Activated naive CD4-positive, alpha-beta T cell treated with anti-CD3 and anti-CD28 coated beads, Interleukin-2, amount 50 U/mL, for 24 hours (primary cell): Measurements from ENCODE around the gene SH3BGRL2.
"Not testable (repeated sequence)": the region's sequence is repeated elsewhere in the genome, so short reads cannot be mapped to it uniquely, and the experiment has no call there.

Source experiments
- H3K27ac Mint-ChIP-seq: one replicate; pipeline ENCODE4 v1.8.0; 2021; ENCODE audit warnings: mild to moderate bottlenecking, mixed read lengths
- H3K27me3 Mint-ChIP-seq: one replicate; pipeline ENCODE4 v1.8.0; 2021; ENCODE audit warnings: mixed read lengths
- H3K36me3 Mint-ChIP-seq: one replicate; pipeline ENCODE4 v1.8.0; 2021; ENCODE audit warnings: mixed read lengths
- H3K4me1 Mint-ChIP-seq: one replicate; pipeline ENCODE4 v1.8.0; 2021; ENCODE audit warnings: mixed read lengths
- H3K4me3 Mint-ChIP-seq: one replicate; pipeline ENCODE4 v1.8.0; 2021; ENCODE audit warnings: mild to moderate bottlenecking, mixed read lengths
- H3K9me3 Mint-ChIP-seq: one replicate; pipeline ENCODE4 v1.8.0; 2021; ENCODE audit warnings: mixed read lengths

The SH3BGRL2 gene

DNA sequence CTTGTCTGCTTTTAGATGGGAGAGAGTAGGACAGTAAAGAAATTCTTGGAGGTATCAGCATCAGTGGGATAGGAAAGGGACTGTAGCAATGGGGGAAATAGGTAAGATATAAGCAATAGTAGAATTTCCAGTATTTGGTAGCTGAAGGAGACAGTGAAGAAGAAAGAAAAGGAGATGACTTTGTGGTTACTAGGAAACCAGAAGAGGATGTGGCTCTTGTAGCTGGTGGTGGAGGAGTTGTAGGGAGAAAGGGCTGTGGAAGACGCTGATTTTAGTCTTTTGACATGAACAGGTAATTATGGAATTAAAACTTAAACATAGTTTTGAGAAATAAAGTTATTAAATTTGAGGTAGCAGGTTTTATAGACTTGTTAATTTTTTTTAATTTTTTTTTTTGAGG is 26.1 kb downstream of the SH3BGRL2 start:
- Mint-ChIP-seq H3K27me3 (no peaks in the 10 kb centered on the region), H3K27ac (no peak overlapping the region), H3K4me3 (no peak overlapping the region), H3K9me3 (peaks cover 13% of the 10 kb centered on the region), H3K4me1 (peaks cover 13% of the 10 kb centered on the region), H3K36me3 (peaks cover 6% of the 10 kb centered on the region)

DNA sequence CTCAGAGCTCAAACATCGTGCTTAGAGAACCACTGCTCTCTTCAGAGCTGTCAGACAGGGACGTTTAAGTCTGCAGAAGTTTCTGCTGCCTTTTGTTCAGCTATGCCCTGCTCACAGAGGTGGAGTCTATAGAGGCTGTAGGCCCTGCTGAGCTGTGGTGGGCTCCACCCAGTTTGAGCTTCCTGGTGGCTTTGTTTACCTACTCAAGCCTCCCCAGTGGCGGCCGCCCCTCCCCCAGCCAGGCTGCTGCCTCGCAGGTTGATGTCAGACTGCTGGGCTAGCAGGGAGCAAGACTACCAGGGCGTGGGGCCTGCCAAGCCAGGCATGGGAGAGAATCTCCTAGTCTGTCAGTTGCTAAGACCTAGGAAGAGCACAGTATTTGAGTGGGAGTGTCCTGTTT is 32.5 kb downstream of the SH3BGRL2 start:
- not testable (repeated sequence) for H3K27me3 Mint-ChIP-seq, H3K36me3 Mint-ChIP-seq, H3K27ac Mint-ChIP-seq, H3K4me3 Mint-ChIP-seq
- Mint-ChIP-seq H3K4me1 (peaks cover 46% of the 10 kb centered on the region), H3K9me3 (peaks cover 19% of the 10 kb centered on the region)

DNA sequence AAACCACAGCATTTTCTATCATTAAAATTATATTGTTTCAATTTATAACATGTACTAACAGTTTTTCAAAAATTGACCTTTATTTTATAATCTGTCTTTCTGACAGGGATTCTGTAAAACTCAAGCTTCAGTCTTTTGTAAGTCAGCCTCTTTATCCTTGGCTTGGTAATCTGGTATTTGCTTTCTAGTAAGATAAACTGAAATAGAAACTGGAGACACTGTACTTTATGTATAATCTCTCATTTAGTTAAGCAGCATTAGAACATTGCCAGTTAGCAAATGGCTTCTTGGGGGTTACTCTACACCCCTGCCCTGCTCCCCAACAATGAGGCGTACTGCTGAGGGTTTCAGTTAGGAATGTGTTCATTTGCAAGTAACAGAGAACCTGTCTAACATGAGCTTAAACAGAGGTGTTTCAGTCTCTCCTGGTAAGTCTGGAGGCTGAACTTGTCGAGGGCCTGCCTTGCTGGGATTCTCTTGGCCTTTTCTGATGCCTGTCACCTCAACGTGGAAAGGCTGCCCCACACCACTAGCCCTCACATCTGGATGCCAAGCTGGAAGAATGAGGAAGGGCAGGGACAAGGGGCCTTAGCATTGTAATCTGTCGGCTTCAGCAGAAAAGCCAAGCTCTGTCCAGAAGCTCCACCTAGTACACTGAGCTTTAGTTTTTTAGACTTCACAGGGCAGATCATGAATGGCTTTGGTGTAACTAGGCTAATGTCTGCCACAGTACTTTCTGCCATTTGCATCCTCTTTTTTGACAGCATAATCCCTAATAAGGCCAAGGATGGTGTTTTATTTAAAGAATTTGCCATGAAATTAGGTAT is 34.8 kb downstream of the SH3BGRL2 start:
- Mint-ChIP-seq H3K36me3 (peaks cover 8% of the 10 kb centered on the region), H3K4me1 (peaks cover 62% of the 10 kb centered on the region), H3K27me3 (peaks cover 1% of the 10 kb centered on the region), H3K4me3 (no peak overlapping the region), H3K9me3 (peaks cover 15% of the 10 kb centered on the region), H3K27ac (peak overlapping the region; percentile 97)

DNA sequence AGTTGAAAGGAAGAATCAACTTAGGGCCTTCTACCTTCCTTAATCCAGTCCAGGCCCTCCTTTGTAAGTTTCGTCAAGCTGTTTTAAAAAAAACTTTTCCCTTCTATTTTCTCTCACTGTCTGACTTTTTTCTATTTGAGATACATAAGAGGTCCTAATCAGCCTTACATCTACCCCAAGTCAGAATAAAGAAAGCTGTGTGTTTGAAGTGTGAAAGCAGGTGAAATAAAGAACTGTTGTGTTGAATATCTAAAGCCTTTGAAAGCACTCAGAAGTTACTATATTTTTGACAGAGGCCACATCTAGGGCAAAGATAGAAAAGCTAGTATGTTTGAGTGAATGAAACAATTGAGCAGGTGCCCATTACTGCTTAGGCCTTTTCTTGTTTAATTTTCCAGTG is 35.5 kb downstream of the SH3BGRL2 start:
- H3K4me3 Mint-ChIP-seq = no peak overlapping the region
- H3K9me3 Mint-ChIP-seq = peaks cover 8% of the 10 kb centered on the region
- peaks cover 1% of the 10 kb centered on the region for H3K27me3 Mint-ChIP-seq
- peaks cover 3% of the 10 kb centered on the region for H3K36me3 Mint-ChIP-seq
- peak overlapping the region; percentile 97 for H3K27ac Mint-ChIP-seq
- H3K4me1 Mint-ChIP-seq = peaks cover 69% of the 10 kb centered on the region

DNA sequence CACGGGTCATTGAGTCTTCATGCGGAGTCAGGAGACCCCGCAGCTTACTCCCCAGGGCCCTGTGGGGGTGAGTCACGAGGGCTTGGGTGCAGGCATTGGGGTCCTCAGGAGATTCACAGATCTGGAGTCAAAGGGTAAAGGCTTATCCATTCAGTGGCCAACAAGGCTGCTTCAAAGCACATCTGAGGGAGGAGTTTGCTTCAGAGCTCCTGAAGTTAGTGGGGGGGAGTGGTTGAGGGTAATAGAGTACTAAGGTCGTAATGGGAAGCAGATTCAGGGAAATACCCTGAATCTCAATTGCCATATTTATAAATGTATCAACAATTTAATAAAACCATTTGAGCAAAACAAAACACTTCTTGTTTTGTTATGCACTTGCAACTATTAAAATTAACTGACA is 37.3 kb downstream of the SH3BGRL2 start:
- Mint-ChIP-seq H3K27me3 (no peaks in the 10 kb centered on the region), H3K4me1 (peaks cover 72% of the 10 kb centered on the region), H3K9me3 (no peaks in the 10 kb centered on the region), H3K4me3 (no peak overlapping the region), H3K36me3 (no peaks in the 10 kb centered on the region), H3K27ac (no peak overlapping the region)

DNA sequence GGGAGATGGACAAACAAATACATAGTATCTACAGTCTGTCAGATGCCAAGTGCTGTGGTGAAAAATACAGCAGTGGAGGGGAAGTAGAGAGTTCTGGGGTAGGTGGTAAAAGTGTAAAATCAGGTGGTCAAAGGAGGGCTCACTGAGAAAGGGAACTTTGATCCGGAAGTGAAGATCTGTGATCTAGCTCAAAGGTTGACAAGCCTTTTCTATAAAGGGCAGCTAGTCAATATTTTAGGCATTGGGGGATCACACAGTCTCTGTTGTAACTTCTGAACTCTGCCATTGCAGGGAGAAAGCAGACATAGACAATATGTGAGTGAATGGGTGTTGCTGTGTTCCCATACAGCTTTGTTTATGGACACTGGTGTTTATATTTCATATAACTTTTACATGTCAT is 38.6 kb downstream of the SH3BGRL2 start:
- Mint-ChIP-seq H3K9me3 (no peaks in the 10 kb centered on the region), H3K36me3 (no peaks in the 10 kb centered on the region), H3K4me3 (no peak overlapping the region), H3K27me3 (no peaks in the 10 kb centered on the region), H3K4me1 (peaks cover 61% of the 10 kb centered on the region), H3K27ac (no peak overlapping the region)

DNA sequence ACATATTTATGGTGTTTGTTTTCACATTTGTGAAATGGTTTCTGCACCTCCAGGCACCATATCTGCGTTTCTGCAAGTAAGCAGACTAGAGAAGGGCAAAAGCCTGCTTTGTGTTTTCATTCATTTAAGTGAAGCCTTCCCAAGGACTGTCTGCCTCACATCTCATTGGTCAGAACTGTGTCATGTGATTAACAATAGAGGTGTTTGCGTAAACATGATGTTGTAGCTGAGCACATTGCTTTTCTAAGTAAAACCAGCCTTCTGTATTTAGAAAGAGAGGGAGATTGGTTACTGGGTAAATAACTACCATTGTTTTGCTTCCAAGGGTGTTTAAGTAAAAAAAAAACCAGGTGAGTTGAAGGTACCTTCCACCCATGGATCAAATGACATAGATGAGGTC is 39.7 kb downstream of the SH3BGRL2 start:
- Mint-ChIP-seq H3K27ac (peak overlapping the region; percentile 97), H3K36me3 (no peaks in the 10 kb centered on the region), H3K4me3 (peak overlapping the region; percentile 15), H3K9me3 (no peaks in the 10 kb centered on the region), H3K4me1 (peaks cover 59% of the 10 kb centered on the region), H3K27me3 (no peaks in the 10 kb centered on the region)

DNA sequence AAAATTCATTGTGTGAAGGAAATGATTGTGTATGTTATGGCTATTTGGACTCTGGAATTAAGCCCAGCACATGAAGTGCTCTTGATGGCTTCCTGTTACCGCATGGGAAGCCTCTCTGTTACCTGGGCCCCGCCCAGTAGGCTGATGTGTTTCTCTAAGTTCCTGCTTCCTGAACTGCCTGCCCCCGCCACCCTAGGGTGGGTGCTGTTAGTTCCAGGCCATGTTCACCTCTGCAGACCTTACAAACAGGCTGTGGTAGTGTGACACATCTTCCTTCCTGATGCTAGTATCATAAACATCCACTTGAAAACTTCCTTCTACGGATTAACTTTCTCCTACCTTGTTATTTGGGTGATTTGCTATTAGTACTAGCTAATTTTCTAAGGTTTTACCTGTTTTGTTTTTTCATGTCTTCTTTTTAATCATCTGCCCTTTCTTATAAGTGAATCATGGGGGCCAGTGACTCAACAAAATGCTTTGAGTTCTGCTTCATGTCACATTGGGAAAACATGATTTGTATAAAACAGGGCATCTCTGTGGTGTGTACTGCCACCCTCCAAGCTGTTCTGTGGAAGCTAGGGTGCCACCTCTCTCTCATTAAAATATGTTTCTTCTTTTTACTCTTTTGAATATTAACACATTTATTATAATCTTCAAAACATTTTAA is 40.6 kb downstream of the SH3BGRL2 start:
- H3K4me1 Mint-ChIP-seq = peaks cover 50% of the 10 kb centered on the region
- H3K36me3 Mint-ChIP-seq = no peaks in the 10 kb centered on the region
- peak overlapping the region; percentile 97 for H3K27ac Mint-ChIP-seq
- H3K4me3 Mint-ChIP-seq = peak overlapping the region; percentile 31
- H3K27me3 Mint-ChIP-seq = no peaks in the 10 kb centered on the region
- no peaks in the 10 kb centered on the region for H3K9me3 Mint-ChIP-seq

DNA sequence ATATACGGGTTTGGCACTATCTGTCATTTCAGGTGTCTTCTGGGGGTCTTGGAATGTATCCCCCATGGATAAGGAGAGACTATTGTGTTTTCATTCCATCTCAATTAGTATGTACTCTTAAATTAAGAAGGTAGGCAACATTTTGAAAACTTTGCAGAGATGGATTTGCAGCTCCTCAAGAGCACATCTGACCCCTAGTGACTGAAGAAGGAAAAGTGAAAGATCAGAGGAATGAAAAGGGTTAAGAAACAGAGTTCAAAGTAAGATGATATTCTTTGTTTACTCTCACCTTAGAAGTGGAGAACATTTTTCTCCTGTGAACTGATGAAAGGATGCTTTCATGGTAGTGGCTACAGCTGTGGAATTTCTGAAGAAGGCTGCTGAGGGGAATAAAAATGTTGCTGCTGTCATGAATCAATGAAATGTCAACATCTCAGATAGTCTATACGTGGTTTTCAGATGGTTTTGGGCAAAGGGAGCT is 41.5 kb downstream of the SH3BGRL2 start:
- Mint-ChIP-seq H3K27me3 (no peaks in the 10 kb centered on the region), H3K4me3 (no peak overlapping the region), H3K27ac (peak overlapping the region; percentile 36), H3K9me3 (no peaks in the 10 kb centered on the region), H3K36me3 (no peaks in the 10 kb centered on the region), H3K4me1 (peaks cover 44% of the 10 kb centered on the region)

DNA sequence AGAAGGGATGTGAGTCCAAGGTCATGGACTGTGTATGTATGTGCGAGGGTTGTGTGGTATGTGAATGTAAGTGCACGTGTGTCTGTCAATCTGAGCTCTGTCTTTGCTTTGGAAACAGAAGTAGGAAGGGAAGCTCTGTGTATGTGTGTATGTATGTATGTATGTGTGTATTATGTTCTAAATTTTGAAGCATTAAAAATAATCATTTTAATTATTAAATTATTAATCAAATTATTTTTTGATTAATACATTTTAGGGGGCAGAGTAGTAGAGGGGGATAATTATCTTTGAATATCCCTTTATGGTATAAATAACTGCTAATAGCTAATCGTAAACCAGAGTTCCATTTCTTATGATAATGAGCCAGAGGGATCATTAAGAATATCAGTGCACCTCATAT is 42.8 kb downstream of the SH3BGRL2 start:
- no peaks in the 10 kb centered on the region for H3K27me3 Mint-ChIP-seq
- no peaks in the 10 kb centered on the region for H3K36me3 Mint-ChIP-seq
- H3K4me3 Mint-ChIP-seq = no peak overlapping the region
- no peak overlapping the region for H3K27ac Mint-ChIP-seq
- peaks cover 32% of the 10 kb centered on the region for H3K4me1 Mint-ChIP-seq
- H3K9me3 Mint-ChIP-seq = no peaks in the 10 kb centered on the region

DNA sequence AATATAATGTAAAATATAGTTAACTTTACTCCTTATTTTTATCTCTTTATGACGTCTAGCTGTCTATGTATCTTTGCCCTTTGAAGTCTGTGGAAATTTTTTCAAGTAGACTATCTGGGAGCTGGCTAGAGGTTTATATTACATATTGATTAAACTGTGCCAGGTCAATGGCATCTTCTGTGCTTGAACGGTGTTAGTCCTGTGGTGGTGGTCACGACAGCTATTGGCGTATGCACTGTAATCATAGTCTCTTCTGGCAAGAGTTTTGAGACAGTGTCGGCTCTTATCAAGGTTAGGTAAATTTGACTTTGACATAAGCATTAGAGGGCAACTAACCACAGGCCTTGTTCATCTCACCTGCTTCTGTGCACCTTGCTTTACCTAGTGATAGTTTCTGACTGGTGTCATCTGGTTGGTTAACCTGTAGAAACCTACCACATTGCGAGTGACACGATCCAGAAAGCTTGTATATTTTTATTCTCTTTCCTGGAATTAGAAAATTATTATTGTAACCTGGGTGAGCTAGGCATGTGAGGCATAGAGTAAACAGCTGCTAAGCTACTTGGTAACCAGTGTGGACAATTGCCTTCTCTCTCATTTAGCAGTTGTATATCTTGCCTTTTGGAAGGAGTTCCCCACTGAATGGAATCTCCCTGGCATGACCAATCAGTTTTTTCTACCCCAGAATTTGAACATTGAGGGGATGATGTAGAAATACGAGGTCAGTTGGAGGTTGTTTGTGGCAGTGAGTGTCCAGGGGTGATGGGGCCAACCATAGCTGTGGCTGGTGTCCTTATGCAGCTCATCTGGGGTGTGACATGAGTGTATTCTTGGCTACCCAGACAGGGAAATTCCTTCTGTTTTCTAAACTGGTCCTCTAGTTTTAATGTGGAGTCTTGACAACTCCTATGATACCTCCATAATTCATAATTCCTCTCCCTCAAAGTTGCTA is 45.9 kb downstream of the SH3BGRL2 start:
- H3K4me1 Mint-ChIP-seq = peaks cover 9% of the 10 kb centered on the region
- H3K36me3 Mint-ChIP-seq = peaks cover 2% of the 10 kb centered on the region
- no peaks in the 10 kb centered on the region for H3K9me3 Mint-ChIP-seq
- H3K27ac Mint-ChIP-seq = no peak overlapping the region
- H3K27me3 Mint-ChIP-seq = no peaks in the 10 kb centered on the region
- H3K4me3 Mint-ChIP-seq = no peak overlapping the region

DNA sequence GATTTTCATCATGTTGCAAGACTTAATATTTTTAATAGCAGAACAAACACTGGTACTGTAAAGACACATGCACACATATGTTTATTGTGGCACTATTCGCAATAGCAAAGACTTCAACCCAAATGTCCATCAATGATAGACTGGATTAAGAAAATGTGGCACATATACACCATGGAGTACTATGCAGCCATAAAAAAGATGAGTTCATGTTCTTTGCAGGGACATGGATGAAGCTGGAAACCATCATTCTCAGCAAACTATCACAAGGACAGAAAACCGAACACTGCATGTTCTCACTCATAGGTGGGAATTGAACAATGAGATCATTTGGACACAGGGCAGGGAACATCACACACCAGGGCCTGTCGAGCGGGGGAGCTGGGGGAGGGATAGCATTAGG is 51.6 kb downstream of the SH3BGRL2 start:
- H3K27me3 Mint-ChIP-seq, H3K9me3 Mint-ChIP-seq, H3K27ac Mint-ChIP-seq, H3K4me3 Mint-ChIP-seq, H3K4me1 Mint-ChIP-seq, H3K36me3 Mint-ChIP-seq: not testable (repeated sequence)

DNA sequence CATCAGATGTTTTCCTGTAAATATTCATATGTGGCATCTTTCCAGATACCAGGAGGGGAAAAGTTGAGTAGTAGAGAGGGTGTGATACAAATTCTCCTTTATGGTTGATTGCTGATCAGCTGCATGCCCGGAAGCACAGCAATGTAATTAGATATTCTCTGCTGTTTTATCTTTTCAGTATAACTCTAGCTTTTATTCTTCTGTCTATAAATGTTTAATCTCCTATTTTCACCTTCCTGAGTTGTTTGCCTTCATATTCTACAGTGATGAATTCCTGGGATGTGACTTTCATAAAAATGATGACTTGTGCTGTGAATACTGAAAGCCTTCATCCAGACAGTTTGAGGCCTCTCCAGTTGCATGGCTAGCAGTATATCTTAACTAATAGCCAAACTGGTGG is 53.7 kb downstream of the SH3BGRL2 start:
- Mint-ChIP-seq H3K4me1 (peaks cover 4% of the 10 kb centered on the region), H3K9me3 (no peaks in the 10 kb centered on the region), H3K27ac (no peak overlapping the region), H3K36me3 (peaks cover 2% of the 10 kb centered on the region), H3K4me3 (no peak overlapping the region), H3K27me3 (no peaks in the 10 kb centered on the region)

DNA sequence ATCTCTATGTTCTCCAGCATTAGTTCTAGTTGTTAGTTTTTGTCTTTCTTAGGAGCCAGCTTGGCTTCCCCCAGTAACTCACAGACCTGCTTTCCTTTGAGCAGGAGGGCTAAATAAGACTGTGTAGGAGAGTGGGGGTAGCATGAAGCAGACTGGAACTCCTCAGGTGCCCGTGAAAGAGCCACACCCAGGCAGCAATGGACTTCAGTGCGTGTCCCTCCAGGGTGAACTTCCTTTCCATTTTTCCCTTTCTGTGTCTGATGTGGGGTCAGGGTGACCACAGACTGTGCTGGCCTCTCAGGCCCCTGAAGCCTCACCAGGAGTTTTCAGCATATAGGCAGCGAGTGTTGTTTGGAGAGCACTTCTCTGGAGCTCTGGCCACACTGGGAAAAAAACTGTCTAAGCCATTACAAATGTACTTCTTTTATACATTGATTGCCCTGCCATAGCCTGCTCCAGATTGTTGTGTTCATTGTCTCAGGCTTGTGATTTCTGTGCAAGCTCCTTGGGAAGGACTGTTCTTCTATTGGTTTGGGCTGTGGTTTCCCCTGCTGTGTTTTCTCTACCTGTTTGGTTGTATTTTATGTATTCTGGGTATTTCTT is 55.7 kb downstream of the SH3BGRL2 start:
- H3K4me3 Mint-ChIP-seq = no peak overlapping the region
- H3K36me3 Mint-ChIP-seq = no peaks in the 10 kb centered on the region
- no peaks in the 10 kb centered on the region for H3K27me3 Mint-ChIP-seq
- no peaks in the 10 kb centered on the region for H3K9me3 Mint-ChIP-seq
- H3K4me1 Mint-ChIP-seq = peaks cover 4% of the 10 kb centered on the region
- no peak overlapping the region for H3K27ac Mint-ChIP-seq

DNA sequence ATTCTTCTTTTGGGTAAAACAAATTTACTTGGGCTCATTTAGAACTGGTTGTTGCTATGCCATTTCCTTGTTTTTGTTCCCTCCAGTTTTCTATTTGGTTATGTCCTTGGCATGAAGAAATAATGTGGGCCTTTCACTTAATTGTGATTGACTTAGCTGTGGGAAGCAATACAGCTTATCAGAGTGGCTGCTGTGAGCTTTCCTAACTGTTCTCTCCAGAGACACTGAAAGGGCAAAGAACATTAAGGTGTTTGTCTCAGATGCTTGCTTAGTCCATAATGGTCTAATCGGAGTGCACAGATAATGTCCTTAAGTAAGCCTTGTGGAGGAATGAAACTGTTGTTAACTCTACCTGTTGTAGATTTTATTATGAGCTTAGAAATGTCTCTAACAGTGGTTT is 56.6 kb downstream of the SH3BGRL2 start:
- Mint-ChIP-seq H3K27me3 (no peaks in the 10 kb centered on the region), H3K36me3 (no peaks in the 10 kb centered on the region), H3K4me3 (no peak overlapping the region), H3K4me1 (peaks cover 4% of the 10 kb centered on the region), H3K27ac (no peak overlapping the region), H3K9me3 (no peaks in the 10 kb centered on the region)
